Neuronal stem cell (in vitro differentiated cells): Measurements from ENCODE around the gene NAP1L4.

ENCODE experiments used
- DNase-seq: peaks from one replicate; pipeline ENCODE4 v3.0.0-alpha.2; 2013; ENCODE audit warnings: low spot score
- H2AFZ ChIP-seq: one replicate; pipeline ENCODE4 v1.6.1; 2013; ENCODE audit warnings: mild to moderate bottlenecking, low read length, inconsistent platforms
- H2AK5ac ChIP-seq: 2 replicates; pipeline ENCODE4 v1.6.1; 2013; ENCODE audit warnings: low read depth, mild to moderate bottlenecking, inconsistent platforms, low read length, moderate library complexity, mixed read lengths
- H2BK120ac ChIP-seq: 2 replicates; pipeline ENCODE4 v1.6.1; 2013; ENCODE audit warnings: low read depth, mild to moderate bottlenecking, inconsistent platforms, low read length, moderate library complexity, mixed read lengths
- H2BK12ac ChIP-seq: one replicate; pipeline ENCODE4 v1.6.1; 2013; ENCODE audit warnings: low read length, inconsistent platforms
- H2BK15ac ChIP-seq: 2 replicates; pipeline ENCODE4 v1.6.1; 2013; ENCODE audit warnings: mild to moderate bottlenecking, low read length, inconsistent platforms, mixed read lengths
- H2BK5ac ChIP-seq: one replicate; pipeline ENCODE4 v1.6.1; 2013; ENCODE audit warnings: inconsistent platforms, mild to moderate bottlenecking, low read length, moderate library complexity
- H3K14ac ChIP-seq: one replicate; pipeline ENCODE4 v1.6.1; 2013; ENCODE audit warnings: low read length, inconsistent platforms
- H3K18ac ChIP-seq: 2 replicates; pipeline ENCODE4 v1.6.1; 2013; ENCODE audit warnings: low read length, inconsistent platforms
- H3K23ac ChIP-seq: 2 replicates; pipeline ENCODE4 v1.6.1; 2013; ENCODE audit warnings: low read depth, mild to moderate bottlenecking, mixed read lengths, low read length, inconsistent platforms; ENCODE audit not compliant: poor library complexity
- H3K27ac ChIP-seq: replicated peaks from 3 replicates; pipeline ENCODE4 v1.5.1; 2013; ENCODE audit warnings: low read length, inconsistent platforms
- H3K27me3 ChIP-seq, 3 experiments: 2 replicates each; pipeline ENCODE4 v1.6.1; 2013; ENCODE audit warnings: low read length in 3 of 3, mild to moderate bottlenecking in 2 of 3, inconsistent platforms in 1 of 3, low read depth in 1 of 3, mixed read lengths in 1 of 3, moderate library complexity in 1 of 3; ENCODE audit not compliant: control insufficient read depth in 3 of 3, insufficient read depth in 3 of 3
- H3K36me3 ChIP-seq, 2 donors: replicated peaks in 1 of 2; 2 replicates each; pipeline ENCODE4 v1.6.1; 2013; ENCODE audit warnings: low read length in 2 of 2; ENCODE audit not compliant: control insufficient read depth in 2 of 2, insufficient read depth in 2 of 2
- H3K4ac ChIP-seq: 2 replicates; pipeline ENCODE4 v1.6.1; 2013; ENCODE audit warnings: inconsistent platforms, mild to moderate bottlenecking, low read length, moderate library complexity
- H3K4me1 ChIP-seq, 2 donors: 1 replicate in 1 of 2; 2 replicates in 1 of 2; pipeline ENCODE4 v1.6.1; 2013; ENCODE audit warnings: low read length in 2 of 2, low read depth in 1 of 2; ENCODE audit not compliant: control insufficient read depth in 2 of 2, insufficient read depth in 1 of 2
- H3K4me2 ChIP-seq: one replicate; pipeline ENCODE4 v1.6.1; 2013; ENCODE audit warnings: mild to moderate bottlenecking, low read length, inconsistent platforms; ENCODE audit not compliant: insufficient read depth, poor library complexity, severe bottlenecking
- H3K4me3 ChIP-seq, 2 donors: 2 replicates each; pipeline ENCODE4 v1.5.1; 2013; ENCODE audit warnings: low read length in 2 of 2, mild to moderate bottlenecking in 2 of 2, inconsistent platforms in 1 of 2, moderate library complexity in 1 of 2
- H3K79me1 ChIP-seq: one replicate; pipeline ENCODE4 v1.6.1; 2013; ENCODE audit warnings: low read depth, mild to moderate bottlenecking, inconsistent platforms, low read length, moderate library complexity
- H3K9ac ChIP-seq: one replicate; pipeline ENCODE4 v1.6.1; 2013; ENCODE audit warnings: mild to moderate bottlenecking, low read depth, low read length, inconsistent platforms; ENCODE audit not compliant: poor library complexity
- H3K9me3 ChIP-seq, 2 donors: replicated peaks in 1 of 2; 2 replicates each; pipeline versions ENCODE3 to v1.6.1; 2013; ENCODE audit warnings: low read length in 2 of 2, mild to moderate bottlenecking in 2 of 2, inconsistent platforms in 1 of 2, low read depth in 1 of 2, mixed read lengths in 1 of 2, moderate library complexity in 1 of 2; ENCODE audit not compliant: control insufficient read depth in 2 of 2, insufficient read depth in 1 of 2
- H4K8ac ChIP-seq: one replicate; pipeline ENCODE4 v1.6.1; 2013; ENCODE audit warnings: low read depth, mild to moderate bottlenecking, inconsistent platforms, low read length, moderate library complexity
- H4K91ac ChIP-seq: one replicate; pipeline ENCODE4 v1.6.1; 2013; ENCODE audit warnings: low read length, low read depth, mild to moderate bottlenecking, inconsistent platforms; ENCODE audit not compliant: poor library complexity
- WGBS, 2 donors: extraction: QIAGEN DNeasy Blood & Tissue Kit; methylation state at CpG; one replicate each; pipeline ENCODE4 v1.1.7; 2013; ENCODE audit warnings: missing lambda C conversion rate in 2 of 2, mixed read lengths in 1 of 2; ENCODE audit not compliant: insufficient read length in 2 of 2, insufficient replicate concordance in 1 of 2; ENCODE audit errors: extremely low coverage in 2 of 2; 5-methylcytosine and 5-hydroxymethylcytosine counted together

Gene NAP1L4

DNA sequence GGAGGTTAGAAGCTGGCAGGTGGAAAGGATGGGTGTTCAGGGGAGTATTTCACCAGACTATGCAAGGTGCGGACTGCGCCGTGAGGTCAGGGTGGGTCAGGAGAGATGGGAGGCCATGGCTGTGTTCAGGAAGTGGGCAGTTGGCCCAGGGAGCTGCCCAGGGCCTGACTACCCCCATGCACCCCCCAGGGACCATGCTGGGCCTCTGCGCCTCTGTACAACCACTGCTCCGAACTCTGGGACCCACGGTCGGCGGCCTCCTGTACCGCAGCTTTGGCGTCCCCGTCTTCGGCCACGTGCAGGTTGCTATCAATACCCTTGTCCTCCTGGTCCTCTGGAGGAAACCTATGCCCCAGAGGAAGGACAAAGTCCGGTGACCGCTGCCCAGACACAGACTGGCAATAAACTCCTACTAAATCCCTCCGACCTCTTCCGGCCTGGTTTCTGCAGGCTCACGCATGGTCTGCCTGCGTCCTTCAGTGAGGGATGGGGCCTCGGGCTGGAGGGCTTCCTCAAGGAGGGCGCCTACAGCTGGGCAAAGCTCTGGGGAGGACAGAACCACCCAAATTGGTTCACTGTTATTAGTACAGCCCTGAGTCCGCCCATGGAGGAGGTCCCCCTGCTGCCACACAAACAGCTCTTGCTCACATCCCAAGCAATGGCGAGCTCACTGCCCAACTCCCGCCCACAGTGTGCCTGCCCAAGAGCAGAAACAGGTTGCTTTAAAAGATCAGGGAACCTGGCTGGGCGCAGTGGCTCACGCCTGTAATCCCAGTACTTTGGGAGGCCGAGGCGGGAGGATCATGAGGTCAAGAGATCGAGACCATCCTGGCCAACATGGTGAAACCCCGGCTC, 67.1 kb downstream of the NAP1L4 start:
- H2AK5ac ChIP-seq = no peak overlapping the region
- no peak overlapping the region for H2BK120ac ChIP-seq
- H3K23ac ChIP-seq = no peak overlapping the region
- no peak overlapping the region for H3K4ac ChIP-seq
- no peaks in the 10 kb centered on the region for H3K79me1 ChIP-seq
- H3K27ac ChIP-seq = no peak overlapping the region
- peak overlapping the region; percentile 58 for H2BK12ac ChIP-seq
- H3K9ac ChIP-seq = peak overlapping the region; percentile 60
- peaks cover 4 to 6% of the 10 kb centered on the region in 2 donors for H3K4me1 ChIP-seq
- H4K8ac ChIP-seq = no peak overlapping the region
- no peak overlapping the region for H4K91ac ChIP-seq
- DNase-seq = no peak
- H3K4me2 ChIP-seq = no peak overlapping the region
- H3K4me3 ChIP-seq = no peak overlapping the region
- peak overlapping the region; percentile 38 for H3K18ac ChIP-seq
- peak overlapping the region; percentile 71 for H3K14ac ChIP-seq
- H3K27me3 ChIP-seq = peaks cover 29 to 36% (median 36%) of the 10 kb centered on the region in 3 experiments
- H2BK5ac ChIP-seq = peak overlapping the region; percentile 16
- no peak overlapping the region for H2BK15ac ChIP-seq
- H3K9me3 ChIP-seq = peaks cover 11 to 15% of the 10 kb centered on the region in 2 donors
- no peaks in the 10 kb centered on the region for H3K36me3 ChIP-seq
- no CpG with 5 or more reads among the region's 30 CpGs for WGBS, 2 donors
- no peak overlapping the region for H2AFZ ChIP-seq

DNA sequence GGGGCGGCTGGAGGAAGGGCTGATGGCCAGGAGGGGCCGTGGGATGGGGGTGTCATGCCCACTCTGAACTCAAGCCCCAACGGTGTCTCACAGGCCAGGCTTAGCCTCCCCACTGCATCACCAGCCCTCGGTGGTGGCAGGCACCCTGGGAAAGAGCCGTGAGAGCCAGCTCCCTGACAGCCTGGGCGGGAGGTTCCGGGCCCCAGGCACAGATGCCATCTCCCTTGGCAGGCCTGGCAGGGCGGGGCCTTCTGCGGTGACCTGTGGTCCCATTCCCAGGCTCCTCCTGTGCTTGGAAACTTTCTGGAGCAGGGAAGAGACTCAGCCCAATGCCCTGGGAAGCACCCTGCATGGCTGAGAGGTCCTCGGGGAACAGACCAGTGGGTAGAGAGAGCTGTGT, 67.7 kb downstream of the NAP1L4 start:
- Histone ChIP-seq H4K91ac (no peak overlapping the region), H3K4ac (no peak overlapping the region), H3K27me3 (peaks cover 22 to 29% (median 29%) of the 10 kb centered on the region in 3 experiments), H2BK12ac (no peak overlapping the region), H2BK5ac (no peak overlapping the region), H3K18ac (peak overlapping the region; percentile 71), H2AFZ (no peak overlapping the region), H4K8ac (no peak overlapping the region), H3K36me3 (no peaks in the 10 kb centered on the region), H3K4me1 (peaks cover 2% of the 10 kb centered on the region in 2 donors), H3K23ac (no peak overlapping the region), H2BK120ac (no peak overlapping the region), H3K9ac (no peak overlapping the region), H3K9me3 (peaks cover 11 to 15% of the 10 kb centered on the region in 2 donors), H3K4me3 (no peak overlapping the region), H3K4me2 (no peak overlapping the region), H3K14ac (peak overlapping the region; percentile 71), H2AK5ac (peak overlapping the region; percentile 56), H2BK15ac (no peak overlapping the region), H3K79me1 (no peaks in the 10 kb centered on the region), H3K27ac (no peak overlapping the region)
- DNase-seq = no peak
- WGBS, 2 donors = no CpG with 5 or more reads among the region's 10 CpGs

DNA sequence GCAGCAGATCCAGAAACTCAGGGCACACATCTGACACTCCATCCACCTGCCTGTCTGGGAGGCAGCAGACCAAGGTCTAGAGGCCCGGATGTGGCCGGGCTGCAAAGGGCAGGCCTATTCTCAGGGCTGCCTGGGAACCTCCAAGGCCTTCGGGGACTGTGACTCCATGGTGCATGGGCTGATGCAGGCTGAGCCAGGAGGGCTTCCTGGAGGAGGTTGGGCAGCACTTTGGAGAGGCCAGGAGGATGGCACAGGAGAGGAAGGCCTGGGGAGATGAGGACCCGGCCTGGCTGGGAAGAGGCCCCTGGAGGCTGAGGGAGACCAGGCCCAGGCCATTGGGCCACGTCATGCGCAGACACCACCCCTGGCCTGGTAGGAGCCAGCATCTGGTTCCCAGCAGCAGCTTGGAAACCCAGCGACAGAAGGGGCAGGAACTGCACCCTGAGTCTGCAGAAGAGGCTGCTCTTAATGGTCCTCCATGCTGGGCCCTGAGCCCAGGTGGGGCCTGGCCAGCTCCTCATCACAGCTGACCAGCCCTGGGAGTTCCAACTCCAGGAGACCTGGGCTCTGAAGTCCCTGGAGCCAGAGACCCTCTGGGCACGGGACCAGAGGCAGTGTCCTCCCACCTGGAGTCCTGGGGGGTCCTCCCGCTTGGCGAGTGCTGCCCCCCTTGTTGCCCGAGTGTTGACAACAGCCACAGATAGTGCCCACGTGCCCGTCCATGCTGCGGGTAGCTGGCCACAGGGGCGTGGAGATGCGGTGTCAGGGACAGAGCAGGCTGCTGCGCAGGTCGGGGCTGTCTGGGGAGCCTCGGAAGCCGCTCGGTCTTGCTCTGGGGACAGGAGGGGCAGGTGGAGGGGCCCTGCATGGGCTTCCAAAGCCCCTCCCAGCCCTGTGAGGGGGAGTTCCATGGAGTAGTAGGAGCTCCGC, 68.4 kb downstream of the NAP1L4 start:
- no peak overlapping the region for H3K27ac ChIP-seq
- peaks cover 11 to 15% of the 10 kb centered on the region in 2 donors for H3K9me3 ChIP-seq
- peak overlapping the region; percentile 65 for H4K8ac ChIP-seq
- H3K18ac ChIP-seq = peak overlapping the region; percentile 71
- no peak overlapping the region for H2BK120ac ChIP-seq
- peak overlapping the region; percentile 75 for H2AK5ac ChIP-seq
- H2BK12ac ChIP-seq = no peak overlapping the region
- H4K91ac ChIP-seq = no peak overlapping the region
- H3K79me1 ChIP-seq = no peaks in the 10 kb centered on the region
- no peak overlapping the region for H2BK15ac ChIP-seq
- peak overlapping the region in 1 of 2 donors; percentile 66 for H3K4me3 ChIP-seq
- H2BK5ac ChIP-seq = no peak overlapping the region
- H3K4ac ChIP-seq = peak overlapping the region; percentile 37
- H3K4me2 ChIP-seq = no peak overlapping the region
- H3K9ac ChIP-seq = no peak overlapping the region
- H3K23ac ChIP-seq = no peak overlapping the region
- H3K27me3 ChIP-seq = peaks cover 16 to 24% (median 22%) of the 10 kb centered on the region in 3 experiments
- WGBS, 2 donors = no CpG with 5 or more reads among the region's 22 CpGs
- no peak overlapping the region for H2AFZ ChIP-seq
- peak overlapping the region; percentile 21 for H3K14ac ChIP-seq
- H3K4me1 ChIP-seq = no peaks in the 10 kb centered on the region
- no peaks in the 10 kb centered on the region for H3K36me3 ChIP-seq
- no peak for DNase-seq
